SK-N-SH treated with all-trans-retinoic acid at 6 μM for 48 hours (cell line): Measurements from ENCODE around the gene MMP25.

ENCODE experiments used
- TCF4 ChIP-seq: fragments of 250-450 bp; sonication (Bioruptor Pico); IDR thresholded peaks from 2 replicates; pipeline ENCODE4 v1.8.0; 2021; ENCODE audit warnings: mild to moderate bottlenecking, moderate library complexity, borderline replicate concordance
- ZNF565 ChIP-seq: fragments of 450-650 bp; formaldehyde crosslinking; conservative IDR thresholded peaks from 2 replicates; pipeline ENCODE4 v1.5.0; 2020; ENCODE audit warnings: low read depth, mild to moderate bottlenecking, moderate library complexity
- ZNF70 ChIP-seq: fragments of 450-650 bp; formaldehyde crosslinking; IDR thresholded peaks from 2 replicates; pipeline ENCODE4 v1.5.0; 2020; ENCODE audit warnings: mild to moderate bottlenecking, moderate library complexity
- TF ChIP-seq, protein P1 (sequence below): fragments of 250-450 bp; sonication (Bioruptor Pico); IDR thresholded peaks from 2 replicates; pipeline ENCODE4 v1.5.1; 2020; ENCODE audit warnings: low read depth, mild to moderate bottlenecking, moderate library complexity

DNA sequence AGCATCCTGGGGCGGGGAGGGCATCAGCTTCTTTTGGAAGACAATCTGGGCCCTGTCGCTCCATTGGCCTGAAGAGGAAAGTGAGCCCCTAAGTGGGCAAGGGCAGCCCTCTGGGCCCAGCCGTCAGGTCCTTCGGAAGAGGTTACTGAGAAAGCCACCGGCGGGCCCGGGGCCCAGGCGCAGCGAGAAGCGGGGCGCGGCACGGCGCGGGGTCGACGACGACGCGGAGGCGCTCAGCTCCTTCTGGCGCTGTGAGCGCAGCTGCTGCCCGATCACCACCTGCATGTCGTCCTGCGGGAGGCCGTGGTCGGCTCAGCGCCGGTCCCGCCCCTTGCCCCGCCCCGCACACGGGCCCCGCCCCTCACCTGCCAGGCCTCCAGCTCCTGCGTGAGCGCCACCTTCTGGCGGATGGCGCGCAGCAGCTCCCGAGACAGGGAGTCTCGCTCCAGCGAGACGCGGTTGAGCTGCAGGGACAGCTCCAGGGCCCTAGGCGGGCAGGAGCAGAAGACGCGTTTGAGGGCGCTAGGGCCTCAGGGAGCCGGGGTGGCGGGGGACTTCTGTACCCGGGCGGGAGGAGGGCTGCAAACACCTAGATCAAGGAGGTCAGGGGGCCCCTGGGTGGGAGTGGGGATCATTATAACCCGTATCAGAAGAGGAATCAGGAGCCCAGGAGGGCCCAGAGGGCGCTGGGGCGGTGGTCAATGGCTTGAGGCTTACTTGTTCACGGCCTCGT lies 18.2 kb upstream of the MMP25 start:
- TF ChIP-seq ZNF565 (no peak), TCF4 (CRISPR knock-in tag) (no peak), ZNF70 (CRISPR knock-in tag) (no peak)
- TF ChIP-seq, protein P1, sequence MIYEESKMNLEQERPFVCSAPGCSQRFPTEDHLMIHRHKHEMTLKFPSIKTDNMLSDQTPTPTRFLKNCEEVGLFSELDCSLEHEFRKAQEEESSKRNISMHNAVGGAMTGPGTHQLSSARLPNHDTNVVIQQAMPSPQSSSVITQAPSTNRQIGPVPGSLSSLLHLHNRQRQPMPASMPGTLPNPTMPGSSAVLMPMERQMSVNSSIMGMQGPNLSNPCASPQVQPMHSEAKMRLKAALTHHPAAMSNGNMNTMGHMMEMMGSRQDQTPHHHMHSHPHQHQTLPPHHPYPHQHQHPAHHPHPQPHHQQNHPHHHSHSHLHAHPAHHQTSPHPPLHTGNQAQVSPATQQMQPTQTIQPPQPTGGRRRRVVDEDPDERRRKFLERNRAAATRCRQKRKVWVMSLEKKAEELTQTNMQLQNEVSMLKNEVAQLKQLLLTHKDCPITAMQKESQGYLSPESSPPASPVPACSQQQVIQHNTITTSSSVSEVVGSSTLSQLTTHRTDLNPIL (CRISPR knock-in tag), result no peak
